Activated gamma-delta T cell (primary cell): ENCODE measurements around the gene CHRNB1.

Experiments used
- DNase-seq: peaks from one replicate; lab custom pipeline; 2025; lab: John Stamatoyannopoulos, UW
- total RNA-seq, 2 donors: gene quantifications; one replicate each; lab custom pipeline; 2026; lab: John Stamatoyannopoulos, UW

CHRNB1 gene, protein sequence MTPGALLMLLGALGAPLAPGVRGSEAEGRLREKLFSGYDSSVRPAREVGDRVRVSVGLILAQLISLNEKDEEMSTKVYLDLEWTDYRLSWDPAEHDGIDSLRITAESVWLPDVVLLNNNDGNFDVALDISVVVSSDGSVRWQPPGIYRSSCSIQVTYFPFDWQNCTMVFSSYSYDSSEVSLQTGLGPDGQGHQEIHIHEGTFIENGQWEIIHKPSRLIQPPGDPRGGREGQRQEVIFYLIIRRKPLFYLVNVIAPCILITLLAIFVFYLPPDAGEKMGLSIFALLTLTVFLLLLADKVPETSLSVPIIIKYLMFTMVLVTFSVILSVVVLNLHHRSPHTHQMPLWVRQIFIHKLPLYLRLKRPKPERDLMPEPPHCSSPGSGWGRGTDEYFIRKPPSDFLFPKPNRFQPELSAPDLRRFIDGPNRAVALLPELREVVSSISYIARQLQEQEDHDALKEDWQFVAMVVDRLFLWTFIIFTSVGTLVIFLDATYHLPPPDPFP
- 13.0 to 17.1 reads per million in 2 donors for total RNA-seq

DNA sequence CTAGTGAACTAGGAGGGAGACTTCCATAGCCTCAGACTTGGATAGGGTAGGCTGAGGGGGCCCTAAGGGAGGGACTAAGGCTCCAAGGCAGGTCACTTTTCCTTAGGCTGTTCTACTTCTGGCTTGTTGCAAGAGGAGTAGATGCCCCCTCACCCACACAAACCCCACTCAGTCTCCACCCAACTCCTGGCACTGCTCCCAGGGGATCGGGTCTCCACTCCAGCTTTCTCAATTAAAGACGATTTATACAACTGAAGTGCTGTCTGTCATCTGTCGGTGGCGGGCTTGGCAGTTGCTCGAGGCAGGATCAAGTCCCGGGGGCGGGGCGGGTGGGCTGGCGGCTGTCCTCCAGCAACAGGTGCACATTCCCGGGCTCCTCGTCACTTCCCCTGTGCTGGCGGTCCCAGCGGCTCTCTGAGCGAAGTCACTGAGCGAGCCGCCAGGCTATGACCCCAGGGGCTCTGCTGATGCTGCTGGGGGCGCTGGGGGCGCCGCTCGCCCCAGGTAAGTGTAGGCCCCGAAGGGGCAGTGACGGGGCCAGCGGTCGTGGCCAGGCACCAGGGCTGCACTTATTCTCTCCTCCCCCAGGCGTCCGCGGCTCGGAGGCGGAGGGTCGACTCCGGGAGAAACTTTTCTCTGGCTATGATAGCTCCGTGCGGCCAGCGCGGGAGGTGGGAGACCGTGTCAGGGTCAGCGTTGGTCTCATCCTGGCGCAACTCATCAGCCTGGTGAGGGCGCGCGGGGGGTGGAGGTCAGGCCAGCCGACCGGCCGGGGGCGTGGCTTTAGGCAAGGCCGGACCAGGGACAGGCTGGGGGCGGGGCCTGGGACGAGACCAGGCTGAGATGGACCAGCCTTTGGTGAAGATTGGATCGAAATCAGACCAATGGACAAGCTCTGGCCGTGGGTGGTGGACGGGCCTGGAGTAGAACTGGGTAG lies at the start of gene CHRNB1:
Gene CHRNB1 (plus strand): TSS at position 380 of the 937 bp plus-strand sequence. CDS start 67 bp downstream, at position 447.
- no peak for DNase-seq

DNA sequence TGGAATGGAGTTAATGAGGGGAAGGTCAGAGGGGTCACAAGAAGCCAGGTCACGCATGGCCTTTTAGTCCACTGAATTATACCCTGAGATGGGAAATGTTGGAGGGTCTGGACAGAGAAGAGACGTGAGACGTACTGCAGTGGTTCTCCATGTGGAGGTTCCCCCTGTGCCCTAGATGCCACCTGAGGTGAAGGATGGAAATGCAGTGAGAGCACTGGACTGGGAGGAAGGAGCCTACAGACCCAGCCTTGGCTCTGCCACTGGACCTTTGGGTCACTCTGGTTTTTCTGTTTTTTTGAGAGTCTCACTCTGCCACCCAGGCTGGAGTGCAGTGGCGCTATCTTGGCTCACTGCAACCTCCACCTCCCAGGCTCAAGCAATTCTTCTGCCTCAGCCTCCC lies 48.7 kb upstream of the CHRNB1 start:
- no peak for DNase-seq

DNA sequence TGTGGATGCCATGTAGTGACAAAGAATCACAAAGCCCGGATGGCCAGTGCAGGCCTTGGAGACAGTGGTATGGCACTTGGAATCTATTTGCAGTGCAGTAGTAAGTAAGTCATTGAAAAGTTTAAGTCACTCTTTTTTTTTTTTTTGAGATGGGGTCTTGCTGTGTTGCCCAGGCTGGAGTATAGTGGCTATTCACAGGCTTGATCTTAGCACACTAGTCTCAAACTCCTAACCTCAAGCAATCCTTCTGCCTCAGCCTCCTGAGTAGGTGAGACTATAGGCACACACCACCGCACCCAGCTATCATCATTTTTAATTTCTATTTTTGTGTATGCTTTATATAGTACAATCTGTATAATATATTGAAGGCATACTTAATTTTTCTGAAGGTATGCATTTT lies 46.2 kb upstream of the CHRNB1 start:
- no peak for DNase-seq

DNA sequence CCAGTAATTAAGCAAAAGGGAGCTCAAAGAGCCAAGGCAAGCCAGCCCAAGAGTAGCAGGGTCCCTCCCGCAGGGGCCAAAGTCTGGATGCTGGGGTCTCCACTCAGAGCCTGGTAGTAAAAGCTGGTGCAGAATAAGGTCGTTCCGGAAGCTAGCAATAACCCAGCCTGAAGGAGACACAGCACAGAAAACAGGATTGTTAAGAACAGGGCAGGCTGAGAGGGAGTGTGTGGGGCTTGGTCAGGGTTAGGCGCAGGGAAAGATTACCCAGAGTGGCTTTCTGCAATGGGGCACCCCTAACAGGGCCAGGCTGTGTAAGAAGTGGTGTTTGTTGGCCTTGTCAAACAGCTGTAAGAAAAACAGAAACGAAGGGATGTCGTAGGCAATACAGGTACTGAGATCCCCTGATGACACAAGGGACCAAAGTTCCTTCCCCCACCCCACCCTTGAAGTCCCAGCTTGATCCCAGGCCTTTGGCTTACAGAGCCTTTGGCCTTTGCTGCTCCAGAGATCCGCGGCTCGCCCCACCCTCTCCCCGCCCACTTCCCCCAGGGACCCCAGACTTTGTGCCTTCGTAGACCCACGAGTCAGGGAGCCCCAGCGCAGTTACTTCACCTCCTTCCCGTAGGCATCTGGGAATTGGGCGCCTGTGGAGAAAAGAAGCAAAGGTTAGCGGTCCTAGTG lies 41.7 kb upstream of the CHRNB1 start:
- DNase-seq: no peak

DNA sequence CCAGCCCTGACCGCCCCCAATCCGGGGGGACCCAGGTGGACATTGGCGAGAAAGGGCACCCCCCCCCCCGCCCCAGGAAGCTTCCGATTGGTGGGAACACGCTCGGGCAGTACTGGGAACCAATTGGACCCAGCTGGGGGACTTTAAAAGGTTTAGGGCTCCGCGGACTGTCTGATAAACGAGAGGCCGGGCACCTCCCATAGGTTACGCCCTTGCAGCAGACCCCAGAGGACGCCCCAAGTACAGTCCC lies 41.2 kb upstream of the CHRNB1 start:
- no peak for DNase-seq

DNA sequence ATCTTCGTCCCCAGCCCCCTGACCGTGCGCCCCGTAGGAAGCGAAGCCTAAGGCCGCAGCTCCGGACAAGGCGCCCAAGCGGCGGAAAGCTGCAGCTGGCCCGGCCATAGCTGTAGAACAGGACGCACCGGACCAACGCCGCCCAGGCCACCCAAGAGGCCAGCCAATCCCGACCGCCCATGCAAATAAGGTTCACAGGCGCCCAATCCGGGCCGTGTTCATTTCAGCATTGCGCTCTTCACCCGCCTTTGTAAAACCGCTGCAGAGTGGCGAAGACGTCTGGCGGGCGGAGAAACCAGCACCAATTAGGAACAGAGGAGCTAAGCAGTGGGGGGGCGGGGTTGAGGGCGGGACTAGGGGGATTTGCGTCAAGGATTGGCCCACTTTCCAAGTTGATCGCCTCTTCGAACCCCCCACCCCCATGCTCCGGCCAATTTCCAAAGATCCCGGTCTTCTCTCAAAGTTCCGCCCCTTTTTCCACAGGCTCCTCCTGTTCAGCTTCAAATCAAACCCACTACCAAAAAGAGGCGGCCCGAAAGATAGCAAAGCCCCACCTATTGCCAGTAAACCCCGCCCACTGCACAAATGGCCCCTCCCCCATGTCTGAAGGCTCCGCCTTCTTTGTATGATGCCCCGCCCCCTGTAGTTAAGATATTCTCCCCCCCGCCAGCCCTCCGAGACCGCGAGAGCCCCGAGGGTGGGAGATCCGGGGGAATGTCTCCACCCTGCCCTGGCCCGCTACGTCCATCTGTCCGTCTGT lies 40.7 kb upstream of the CHRNB1 start, which contains the start of gene TMEM256:
Gene TMEM256 (minus strand): TSS at position 121 of the 760 bp plus-strand sequence. CDS start 13 bp downstream, at position 108.
- peak; percentile 79 for DNase-seq

DNA sequence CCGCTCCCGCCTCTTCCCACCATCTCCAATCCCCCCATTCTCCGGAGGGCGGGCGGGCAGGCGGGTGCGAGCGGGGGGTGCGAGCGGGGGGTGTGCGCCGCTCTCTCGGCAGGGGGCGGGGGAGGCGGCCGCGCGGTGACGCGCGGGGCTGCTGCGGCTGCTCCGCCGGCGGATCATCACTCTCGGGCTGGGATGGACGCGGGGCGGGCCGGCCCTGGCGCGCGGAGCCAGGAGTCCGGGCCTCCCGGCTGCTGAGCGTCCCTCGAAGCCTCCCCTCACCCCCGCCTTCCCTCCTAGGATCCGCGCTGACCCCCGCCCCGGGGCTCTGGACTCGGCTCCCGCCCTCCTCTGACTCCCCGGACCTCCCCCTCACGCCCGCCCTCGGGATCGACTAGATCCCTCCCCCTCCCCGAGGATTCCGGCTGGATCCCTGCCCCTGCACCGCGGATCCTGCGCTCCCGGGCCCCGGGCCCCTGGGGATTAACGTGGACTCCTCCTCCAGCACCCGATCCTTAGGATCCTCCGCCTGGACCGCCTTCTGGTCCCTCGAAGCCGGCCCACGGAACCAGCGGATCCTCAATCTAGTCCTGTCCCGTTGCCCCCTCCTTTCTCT lies 40.0 kb upstream of the CHRNB1 start:
- peak; percentile 70 for DNase-seq

DNA sequence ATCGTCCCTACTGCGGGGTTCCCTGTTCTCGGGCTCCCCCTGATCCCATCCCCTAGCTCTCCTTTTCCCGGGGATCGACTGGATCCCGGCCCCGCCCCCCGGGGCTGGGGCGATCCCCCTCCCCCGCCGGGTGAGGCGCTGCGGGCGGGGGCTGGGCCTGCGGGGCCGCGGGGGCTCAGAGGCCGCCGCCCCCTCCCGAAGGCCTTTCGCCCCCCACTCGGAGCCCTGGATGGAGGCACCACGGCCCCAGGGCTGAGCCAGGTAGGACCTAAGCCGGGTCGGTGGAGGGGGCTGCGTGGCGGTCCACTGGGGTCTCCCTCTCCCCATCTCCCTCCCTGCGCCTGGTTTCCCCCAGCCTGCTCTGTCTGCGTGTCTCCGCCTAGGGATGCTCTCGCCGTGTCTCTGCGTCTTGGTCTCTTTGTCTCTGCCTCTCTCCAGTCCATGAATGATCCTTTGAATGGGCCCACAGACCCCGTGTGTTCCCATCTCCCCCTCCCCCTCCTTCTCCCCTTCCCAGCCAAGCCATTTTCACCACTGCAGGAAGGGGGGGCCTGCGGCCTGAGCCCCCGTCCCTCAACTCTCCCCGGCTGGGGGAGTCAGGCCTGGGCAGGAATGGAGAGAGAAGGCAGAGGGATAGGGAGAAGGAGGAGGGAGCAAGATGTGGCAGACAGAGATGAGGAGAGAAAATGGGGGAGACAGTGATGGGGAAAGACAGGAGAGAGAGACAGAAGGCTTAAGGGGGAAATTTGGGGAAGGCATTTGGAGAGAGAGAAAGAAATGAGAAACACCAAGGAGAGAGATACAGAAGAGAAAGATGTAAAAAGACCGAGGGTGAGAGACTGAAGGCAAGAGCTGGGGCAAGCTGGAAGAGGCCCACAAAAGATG lies 39.3 kb upstream of the CHRNB1 start:
- DNase-seq: no peak

DNA sequence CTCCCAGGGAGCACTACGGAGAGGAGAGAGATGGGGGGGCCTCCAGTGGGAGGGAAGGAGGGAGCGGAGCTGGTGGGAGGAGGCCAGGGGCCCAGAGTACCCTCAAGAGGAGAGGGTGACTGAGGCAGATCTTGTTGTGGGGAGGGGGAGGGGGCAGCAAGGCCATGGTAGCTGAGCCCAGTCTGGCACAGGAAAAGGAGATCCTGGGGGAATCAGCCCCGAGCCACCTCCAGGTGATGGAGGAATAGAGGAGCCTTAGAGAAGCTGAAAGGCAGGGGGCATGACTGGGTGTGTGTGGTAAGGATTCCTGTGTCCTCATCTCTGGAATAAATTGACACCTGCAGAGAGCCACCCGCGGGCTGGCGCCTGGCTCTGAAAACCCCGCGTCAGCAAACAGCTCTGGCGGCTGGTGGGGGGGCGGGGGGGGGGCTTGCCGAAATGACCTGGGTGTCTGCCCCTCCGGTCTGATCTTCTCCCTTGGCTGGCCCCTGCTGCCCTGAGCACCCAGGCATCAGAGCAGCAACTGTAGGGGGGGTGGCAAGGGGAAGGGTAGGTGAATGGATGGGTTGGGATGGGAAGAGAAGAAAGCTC lies 38.5 kb upstream of the CHRNB1 start:
- no peak for DNase-seq

DNA sequence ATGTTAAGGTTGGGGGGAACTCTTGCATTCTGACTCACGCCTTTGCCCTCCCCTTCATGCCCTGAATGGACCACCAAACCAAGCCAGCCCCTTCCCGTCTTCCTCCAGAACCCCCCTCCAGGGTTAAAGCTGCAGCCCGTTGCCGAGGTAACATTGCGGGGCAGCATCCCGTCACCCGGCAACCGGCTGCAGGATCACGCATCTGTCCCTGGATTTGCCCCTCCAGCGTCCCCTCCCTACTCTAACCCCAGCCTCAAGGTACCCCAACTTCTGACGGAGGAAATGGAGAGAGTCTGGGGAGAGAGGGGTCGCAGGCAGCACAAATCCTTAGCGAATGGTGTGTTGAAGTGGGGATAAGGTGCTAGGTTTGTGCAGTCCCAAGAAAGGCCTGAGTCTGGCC lies 37.8 kb upstream of the CHRNB1 start:
- no peak for DNase-seq

DNA sequence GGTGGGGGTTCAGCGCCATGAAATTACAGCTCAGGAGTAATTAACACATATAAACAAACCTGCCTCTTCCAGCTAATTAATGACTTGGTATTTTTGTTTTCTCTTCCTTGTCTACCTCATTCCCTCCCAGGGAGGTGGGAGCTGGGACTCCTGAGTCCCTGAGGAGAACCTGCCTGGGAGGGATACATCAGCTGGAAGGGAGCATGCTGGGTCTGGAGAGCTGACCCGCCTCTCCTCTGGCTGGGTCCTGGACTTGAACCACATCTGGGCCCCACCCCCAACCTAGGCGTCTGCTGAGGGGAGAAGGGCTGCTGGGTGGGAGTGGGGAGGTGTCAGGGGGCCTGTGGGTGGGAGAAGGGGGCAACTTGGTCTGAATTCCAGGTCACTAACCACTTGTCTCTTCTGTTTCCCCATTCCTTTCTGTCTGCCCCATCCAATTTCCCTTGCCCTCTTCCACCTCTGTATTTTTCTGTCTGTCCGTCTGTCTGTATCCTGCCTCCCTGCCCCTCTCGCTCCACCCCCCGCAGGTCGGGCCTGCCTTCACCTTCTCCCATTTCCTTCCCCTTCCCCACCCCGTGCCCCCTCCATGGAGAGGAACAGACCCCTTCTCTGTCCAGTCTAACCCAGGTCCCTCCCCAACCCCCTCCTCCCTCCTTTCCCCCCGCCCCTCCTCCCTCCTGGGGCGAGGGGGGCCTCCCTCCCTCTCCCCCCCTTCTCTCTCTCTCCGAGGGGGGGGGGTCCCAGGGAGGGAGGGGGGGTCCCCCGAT lies 37.2 kb upstream of the CHRNB1 start, which contains the start of gene NLGN2:
Gene NLGN2 (plus strand): TSS at position 361 of the 767 bp plus-strand sequence. CDS start 411 bp downstream, outside the sequence.
- no peak for DNase-seq

DNA sequence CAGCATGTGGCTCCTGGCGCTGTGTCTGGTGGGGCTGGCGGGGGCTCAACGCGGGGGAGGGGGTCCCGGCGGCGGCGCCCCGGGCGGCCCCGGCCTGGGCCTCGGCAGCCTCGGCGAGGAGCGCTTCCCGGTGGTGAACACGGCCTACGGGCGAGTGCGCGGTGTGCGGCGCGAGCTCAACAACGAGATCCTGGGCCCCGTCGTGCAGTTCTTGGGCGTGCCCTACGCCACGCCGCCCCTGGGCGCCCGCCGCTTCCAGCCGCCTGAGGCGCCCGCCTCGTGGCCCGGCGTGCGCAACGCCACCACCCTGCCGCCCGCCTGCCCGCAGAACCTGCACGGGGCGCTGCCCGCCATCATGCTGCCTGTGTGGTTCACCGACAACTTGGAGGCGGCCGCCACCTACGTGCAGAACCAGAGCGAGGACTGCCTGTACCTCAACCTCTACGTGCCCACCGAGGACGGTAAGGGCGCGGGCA lies 36.6 kb upstream of the CHRNB1 start:
- peak; percentile 26 for DNase-seq

DNA sequence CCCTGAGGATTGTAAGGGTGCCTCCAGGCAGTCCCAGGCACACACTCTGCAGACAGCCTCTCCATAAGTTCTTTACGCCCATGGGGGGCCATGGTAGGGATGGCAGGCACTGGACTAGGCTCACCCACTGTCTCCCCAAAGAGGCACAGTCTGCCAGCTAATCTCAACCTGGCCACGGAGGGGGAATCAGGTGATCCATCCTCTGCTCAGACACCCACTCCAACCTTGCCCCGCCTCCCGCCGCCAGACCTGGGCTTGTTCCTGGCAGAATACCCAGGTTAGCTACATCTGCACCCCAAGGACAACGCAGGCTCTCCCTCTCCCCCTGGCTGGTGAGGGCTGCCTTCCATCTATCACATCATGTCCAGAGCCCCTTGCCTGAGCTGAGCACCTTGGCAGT lies 36.0 kb upstream of the CHRNB1 start:
- no peak for DNase-seq

DNA sequence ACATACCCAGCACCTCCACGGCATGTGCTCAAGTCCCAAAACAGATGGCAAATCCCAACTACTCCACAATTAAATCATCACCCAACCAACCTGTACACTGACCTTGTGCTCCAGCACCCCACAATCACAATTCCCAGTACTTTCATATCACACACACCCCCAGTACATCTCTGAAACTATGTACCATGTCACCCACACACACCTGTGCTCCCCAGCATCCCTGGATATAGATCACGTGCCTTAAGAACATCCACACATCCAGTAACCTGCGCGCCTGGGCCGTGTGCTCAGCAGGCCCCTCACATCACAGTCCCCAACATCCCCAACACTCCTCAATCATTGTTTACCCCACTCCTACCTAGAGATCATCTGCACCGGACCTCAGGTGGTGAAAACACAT lies 35.1 kb upstream of the CHRNB1 start:
- DNase-seq: no peak

DNA sequence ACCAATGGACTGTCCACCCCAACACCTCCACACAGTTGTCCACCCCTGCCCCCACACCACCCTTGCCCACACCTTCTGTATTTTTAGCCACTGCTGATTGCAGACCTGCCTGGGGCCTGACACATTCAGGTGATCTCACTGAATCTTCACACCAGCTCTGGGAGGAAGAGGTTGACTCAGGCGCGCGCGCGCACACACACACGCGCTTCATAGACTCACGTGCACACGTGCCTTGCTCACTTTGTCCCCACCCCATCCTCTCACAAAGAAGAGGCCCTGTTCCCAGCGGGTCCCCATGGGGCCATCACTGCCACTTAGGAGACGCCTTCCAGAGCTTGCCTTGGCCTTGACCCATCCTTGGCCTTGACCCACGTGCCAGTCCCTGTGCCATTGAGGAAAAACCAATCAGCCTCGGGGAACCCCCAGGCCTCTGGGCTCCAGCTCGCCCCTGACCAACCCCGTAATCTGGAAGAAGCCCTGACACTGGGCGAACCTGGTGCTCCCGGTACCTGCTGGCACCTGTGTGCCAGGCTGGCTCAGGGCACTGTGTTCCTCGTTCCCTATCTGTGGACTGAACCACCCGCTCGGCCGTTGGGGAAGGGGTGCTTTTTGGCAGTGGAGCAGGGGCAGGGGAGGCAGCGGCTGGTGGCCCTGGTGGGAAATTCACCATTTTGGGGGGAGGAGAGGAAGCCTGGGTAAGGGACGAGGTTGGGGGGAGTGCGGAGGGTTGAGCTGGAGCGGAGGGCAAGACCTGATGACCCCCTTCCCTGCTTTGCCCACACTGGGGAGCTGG lies 34.0 kb upstream of the CHRNB1 start:
- DNase-seq: no peak

DNA sequence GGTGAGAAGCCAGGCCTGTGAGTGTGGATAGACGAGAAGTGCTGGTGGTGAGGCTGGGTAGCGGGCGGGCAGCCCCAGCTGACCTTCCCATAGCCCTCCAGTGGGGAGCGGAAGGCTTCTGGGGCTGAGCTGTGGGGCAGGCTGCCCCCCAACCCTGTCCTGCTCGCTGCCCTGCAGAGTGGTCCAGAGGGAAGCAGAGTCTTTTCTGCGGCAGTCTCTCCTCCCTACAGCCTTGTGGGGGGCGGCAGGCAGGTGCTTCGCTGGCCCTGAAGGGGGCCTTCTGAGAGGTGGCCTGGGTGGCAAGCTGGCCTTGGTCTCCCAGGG lies 33.5 kb upstream of the CHRNB1 start:
- DNase-seq: no peak

DNA sequence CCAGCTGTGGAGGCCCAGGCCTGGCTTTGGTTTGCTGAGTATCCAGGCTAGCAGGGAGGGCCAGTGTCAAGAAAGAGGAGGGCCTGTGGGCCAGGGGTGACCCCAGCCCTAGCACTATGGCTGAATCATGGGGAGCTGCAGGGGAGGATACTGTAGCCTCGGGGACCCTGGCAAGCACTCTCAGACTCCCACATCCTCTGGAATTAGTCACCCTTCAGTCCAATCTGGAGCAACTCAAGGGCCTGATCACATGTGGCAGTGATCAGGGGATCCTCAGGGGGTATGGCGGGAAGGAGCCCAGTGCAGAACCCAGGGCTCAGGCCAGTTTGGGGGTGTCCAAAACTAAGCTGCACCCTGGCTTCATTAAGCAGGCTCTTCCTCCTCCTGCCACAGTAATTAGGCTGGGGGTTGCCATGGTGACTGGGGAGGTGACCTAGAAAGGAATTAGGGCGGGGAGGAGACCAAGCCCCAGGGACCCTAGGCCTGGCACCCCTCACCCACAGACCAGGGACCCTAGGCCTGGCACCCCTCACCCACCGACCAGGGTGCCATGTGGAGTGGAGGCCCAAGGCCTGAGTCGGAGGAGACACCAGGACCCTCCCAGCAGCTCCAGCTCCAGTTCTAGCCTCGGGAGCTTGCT lies 31.4 kb upstream of the CHRNB1 start:
- no peak for DNase-seq
